ENCODE measurements around the gene REELD1.

DNA sequence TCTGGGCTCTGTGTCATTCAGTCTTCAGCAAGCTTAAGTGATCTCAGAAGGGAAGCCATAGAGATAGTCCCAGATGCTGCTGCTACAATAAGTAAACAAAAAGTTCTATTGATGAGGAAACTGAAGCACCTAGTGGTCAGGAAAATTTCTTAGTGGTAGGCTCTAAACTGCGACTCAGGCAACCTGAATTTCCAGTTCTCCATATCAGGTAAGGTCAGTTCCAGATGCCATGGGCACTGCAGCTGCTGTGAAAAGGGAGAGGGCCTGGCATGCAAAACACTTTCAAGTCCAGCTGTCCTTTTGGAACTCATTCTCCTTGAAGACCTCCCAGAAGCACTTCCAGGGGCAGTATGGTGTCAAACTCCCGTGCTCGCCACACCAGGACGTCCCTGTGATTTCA is 46.2 kb downstream of the REELD1 start:
- TF ChIP-seq POLR2AphosphoS2 (IDR thresholded peaks at IDR 0.05; ENCODE audit: low read depth, low read length) (no peak), POLR2A (IDR thresholded peaks at IDR 0.05; ENCODE audit: low read depth, low read length) (no peak), CHD4 (IDR thresholded peaks at IDR 0.05) (no peak), REST (IDR thresholded peaks at IDR 0.05; ENCODE audit: low read depth, low read length) (no peak), JUNB (IDR thresholded peaks at IDR 0.05) (no peak), NFXL1 (IDR thresholded peaks at IDR 0.05; ENCODE audit: borderline replicate concordance) (no peak), SP1 (IDR thresholded peaks at IDR 0.05; ENCODE audit: low read depth, low read length) (no peak), POU2F2 (IDR thresholded peaks at IDR 0.05; ENCODE audit: borderline replicate concordance, low read depth, low read length) (no peak), MYC (IDR thresholded peaks at IDR 0.05; ENCODE audit: insufficient read depth, insufficient read length, insufficient replicate concordance, low read length, severe bottlenecking) (no peak), IKZF1 (conservative IDR thresholded peaks at IDR 0.05) (no peak), JUND (IDR thresholded peaks at IDR 0.05; ENCODE audit: low read depth, low read length) (no peak), ESRRA (IDR thresholded peaks at IDR 0.05; ENCODE audit: low read length) (no peak)
- TF ChIP-seq, protein P1, sequence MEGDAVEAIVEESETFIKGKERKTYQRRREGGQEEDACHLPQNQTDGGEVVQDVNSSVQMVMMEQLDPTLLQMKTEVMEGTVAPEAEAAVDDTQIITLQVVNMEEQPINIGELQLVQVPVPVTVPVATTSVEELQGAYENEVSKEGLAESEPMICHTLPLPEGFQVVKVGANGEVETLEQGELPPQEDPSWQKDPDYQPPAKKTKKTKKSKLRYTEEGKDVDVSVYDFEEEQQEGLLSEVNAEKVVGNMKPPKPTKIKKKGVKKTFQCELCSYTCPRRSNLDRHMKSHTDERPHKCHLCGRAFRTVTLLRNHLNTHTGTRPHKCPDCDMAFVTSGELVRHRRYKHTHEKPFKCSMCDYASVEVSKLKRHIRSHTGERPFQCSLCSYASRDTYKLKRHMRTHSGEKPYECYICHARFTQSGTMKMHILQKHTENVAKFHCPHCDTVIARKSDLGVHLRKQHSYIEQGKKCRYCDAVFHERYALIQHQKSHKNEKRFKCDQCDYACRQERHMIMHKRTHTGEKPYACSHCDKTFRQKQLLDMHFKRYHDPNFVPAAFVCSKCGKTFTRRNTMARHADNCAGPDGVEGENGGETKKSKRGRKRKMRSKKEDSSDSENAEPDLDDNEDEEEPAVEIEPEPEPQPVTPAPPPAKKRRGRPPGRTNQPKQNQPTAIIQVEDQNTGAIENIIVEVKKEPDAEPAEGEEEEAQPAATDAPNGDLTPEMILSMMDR (IDR thresholded peaks at IDR 0.05 in 2 of 3, conservative IDR thresholded peaks at IDR 0.05 in 1 of 3; ENCODE audit: control insufficient read depth in 2 of 3, extremely low read depth in 1 of 3, insufficient read depth in 1 of 3, low read depth in 3 of 3, low read length in 3 of 3): no peak
